ENCODE measurements around the gene CA14.
A peak's percentile ranks its signal among the peaks of the same experiment; 100 is the strongest.
"Not testable (repeated sequence)": the region's sequence is repeated elsewhere in the genome, so short reads cannot be mapped to it uniquely, and the experiment has no call there.

CA14 gene

DNA sequence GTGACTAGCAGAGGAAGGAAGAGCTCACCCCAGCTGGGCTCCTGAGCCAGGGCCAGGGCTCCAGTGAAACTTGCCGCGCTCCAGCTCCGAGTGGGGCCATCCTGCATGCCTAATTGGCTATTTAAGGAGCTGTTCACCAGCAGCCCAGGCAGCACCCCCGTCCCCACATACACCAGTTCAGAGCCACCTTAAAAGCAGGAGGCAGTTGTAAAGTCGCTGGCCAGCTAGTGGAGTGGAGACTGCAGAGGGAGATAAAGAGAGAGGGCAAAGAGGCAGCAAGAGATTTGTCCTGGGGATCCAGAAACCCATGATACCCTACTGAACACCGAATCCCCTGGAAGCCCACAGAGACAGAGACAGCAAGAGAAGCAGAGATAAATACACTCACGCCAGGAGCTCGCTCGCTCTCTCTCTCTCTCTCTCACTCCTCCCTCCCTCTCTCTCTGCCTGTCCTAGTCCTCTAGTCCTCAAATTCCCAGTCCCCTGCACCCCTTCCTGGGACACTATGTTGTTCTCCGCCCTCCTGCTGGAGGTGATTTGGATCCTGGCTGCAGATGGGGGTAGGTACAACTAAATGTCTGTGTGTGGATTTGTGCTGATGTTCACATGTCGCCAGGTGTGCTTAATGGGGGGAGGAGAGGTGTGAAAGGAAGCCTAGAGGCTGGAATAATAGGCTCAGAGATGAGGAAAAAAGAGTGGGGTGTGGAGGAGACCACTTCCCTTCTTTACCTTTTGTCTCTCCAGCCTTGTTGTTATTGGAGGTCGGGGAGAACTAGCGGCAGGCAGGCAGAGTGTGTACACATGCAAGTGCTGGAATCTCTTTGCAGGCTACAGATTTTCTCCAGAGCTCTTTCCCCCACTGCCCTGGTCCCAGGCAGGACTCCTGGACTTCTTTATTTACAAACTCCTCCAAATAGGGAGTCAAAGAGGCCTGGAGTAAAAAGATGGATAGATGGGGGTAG lies at the start of gene CA14:
Gene CA14, plus strand, starts transcription at position 151 of the 962 bp plus-strand sequence. Its CDS starts 355 bp downstream, at position 506.
- DNase-seq: no peak

GRCh38 chr1:150208460-150208859 lies 49.1 kb upstream of the CA14 start:
- DNase-seq: not testable (repeated sequence)

- DNase-seq: no peak
These were observed 47.5 kb upstream of the CA14 start for GRCh38 chr1:150210091-150210490.

DNA sequence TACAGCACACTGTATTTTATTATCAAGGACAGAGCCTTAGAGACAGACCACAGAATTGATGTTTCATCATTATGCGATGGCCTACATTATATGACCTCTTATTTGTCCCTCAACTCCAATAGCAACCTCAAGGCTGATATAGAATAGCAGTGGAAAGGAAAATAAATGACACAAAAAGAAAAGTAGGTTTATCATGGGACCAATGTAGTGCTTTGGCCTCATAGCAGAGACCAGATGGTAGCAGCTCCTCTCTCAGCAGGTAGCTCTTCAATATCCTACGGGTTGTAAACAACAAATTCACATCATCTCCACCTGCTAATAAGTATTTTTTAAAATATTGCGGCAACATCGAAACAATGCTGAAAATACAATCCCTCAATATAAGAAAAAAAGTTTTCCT lies 46.9 kb upstream of the CA14 start:
- no peak for DNase-seq

DNA sequence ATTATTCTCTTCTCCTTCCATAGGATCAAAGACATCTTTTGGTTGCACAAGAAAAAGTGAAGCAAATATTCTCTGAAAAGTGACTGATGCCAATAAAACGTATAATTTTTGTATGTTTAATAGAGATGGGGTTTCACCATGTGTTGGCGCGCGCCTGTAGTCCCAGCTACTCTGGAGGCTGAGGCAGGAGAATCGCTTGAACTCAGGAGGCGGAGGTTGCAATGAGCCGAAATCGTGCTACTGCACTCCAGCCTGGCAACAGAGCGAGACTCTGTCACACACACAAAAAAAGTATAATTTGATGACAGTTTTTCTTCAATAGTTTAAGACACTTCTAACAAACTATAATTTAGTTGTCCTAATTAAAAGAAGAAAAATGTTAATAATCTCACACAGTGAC lies 45.5 kb upstream of the CA14 start:
- DNase-seq: no peak

DNA sequence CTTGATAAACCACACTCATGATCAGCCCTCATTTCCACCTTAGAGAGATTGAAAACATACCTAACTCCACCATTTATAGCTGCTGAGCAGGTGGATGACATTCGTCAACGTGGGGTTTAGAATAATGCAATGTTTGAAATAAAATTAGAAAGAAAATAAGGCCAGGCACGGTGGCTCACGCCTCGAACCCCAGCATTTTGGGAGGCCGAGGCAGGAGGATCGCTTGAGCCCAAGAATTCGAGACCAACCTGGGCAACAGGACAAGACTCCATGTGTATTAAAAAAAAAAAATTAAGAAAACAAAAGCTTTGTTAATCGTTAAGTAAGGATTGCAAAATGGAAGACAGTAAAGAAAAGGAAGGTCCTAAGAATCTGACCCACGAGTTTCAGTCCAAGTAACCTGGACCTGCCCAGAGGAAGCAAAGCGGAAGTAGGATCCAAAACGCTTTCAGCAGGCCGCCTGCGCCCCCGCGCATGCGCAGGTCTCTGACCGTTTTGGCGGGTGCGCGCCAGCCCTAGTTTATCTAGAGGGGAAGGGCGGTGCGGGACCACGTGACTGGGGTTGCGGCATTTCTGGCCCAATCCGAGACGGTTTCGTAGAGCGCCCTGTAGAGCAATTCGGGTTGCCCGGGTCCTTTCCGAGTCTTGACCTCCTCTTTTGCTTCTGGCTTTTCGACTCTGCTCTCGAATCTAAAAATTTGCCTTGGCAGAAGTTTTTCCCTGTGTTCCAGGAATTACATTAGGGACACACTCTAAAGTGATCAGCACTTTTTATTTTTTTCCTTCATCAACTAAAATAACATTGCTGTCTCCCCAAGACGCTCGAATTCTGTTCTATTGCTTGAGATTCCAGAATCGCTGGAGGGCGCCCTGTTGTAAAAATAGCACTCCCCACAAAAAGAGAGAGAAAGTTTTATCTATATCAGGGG lies 44.1 kb upstream of the CA14 start:
- DNase-seq: peak; percentile 97

DNA sequence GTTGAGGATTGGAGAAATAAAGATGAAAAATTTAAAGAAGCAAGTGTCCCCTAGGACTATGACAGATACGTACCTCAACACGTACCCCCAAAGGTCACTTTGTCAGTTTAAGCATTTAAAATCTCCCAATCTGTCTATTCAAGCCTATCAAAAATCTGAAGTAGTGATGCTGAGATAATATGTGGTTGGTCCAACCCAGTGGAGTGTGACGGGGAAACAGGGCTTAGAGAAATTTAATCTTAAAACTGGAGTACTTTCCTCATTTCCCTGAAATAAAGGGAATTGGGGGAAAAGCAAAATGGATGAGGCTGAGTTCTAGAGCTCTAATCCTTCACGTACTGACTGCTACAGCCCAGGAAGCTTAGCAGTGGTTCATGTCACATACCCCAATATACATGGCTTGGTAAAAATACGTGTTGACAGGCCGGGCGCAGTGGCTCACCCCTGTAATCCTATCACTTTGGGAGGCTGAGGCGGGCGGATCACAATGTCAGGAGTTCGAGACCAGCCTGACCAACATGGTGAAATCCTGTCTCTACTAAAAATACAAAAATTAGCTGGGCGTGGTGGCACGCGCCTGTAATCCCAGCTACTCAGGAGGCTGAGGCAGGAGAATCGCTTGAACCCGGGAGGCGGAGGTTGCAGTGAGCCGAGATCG lies 43.3 kb upstream of the CA14 start:
- DNase-seq: not testable (repeated sequence)

DNA sequence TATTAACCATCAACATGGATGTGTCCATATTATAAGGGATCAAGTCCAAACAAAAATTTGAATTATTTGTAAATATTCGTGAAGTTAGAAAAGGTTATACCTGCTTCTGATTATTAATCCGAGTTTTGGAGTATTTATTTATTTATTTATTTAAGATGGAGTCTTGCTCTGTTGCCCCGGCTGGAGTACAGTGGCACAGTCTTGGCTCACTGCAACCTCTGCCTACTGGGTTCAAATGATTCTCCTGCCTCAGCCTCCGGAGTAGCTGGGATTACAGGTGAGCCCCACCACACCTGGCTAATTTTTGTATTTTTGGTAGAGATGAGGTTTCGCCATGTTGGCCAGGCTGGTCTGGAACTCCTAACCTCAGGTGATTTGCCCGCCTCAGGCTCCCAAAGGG lies 41.7 kb upstream of the CA14 start:
- not testable (repeated sequence) for DNase-seq

DNA sequence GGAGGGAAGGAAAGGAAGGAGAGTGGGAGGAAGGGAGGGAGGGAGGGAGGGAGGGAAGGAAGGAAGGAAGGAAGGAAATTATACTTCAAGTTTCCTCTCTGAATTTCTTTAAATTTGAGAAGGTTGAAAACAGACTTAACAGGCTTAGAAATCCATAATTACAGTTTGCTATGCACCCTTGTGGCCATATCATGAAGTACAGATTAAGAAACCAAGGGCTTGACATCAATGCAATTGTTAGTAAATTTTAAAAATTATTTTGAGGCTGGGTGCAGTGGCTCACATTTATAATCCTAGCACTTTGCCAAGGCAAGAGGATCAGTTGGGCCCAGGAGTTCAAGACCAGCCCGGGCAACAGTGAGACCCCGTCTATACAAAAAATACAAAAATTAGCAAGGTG lies 36.0 kb upstream of the CA14 start:
- DNase-seq: peak; percentile 52

GRCh38 chr1:150224983-150225382 lies 32.6 kb upstream of the CA14 start:
- no peak for DNase-seq

- no peak for DNase-seq
These were observed 32.0 kb upstream of the CA14 start for GRCh38 chr1:150225546-150225945.

- no peak for DNase-seq
These were observed 31.1 kb upstream of the CA14 start for GRCh38 chr1:150226486-150226885.

DNA sequence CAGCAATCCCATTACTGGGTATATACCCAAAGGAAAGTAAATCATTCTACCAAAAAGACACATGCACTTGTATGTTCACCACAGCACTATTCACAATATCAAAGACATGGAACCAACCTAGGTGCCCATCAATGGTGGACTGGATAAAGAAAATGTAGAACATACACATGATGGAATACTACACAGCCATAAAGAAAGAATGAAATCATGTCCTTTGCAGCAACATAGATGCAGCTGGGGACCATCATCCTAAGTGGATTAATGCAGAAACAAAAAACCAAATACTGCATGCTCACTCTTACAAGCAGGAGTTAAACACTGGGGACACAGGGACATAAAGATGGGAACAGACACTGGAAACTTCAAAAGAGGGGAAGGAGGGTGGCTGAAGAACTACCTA lies 30.3 kb upstream of the CA14 start:
- DNase-seq: no peak

DNA sequence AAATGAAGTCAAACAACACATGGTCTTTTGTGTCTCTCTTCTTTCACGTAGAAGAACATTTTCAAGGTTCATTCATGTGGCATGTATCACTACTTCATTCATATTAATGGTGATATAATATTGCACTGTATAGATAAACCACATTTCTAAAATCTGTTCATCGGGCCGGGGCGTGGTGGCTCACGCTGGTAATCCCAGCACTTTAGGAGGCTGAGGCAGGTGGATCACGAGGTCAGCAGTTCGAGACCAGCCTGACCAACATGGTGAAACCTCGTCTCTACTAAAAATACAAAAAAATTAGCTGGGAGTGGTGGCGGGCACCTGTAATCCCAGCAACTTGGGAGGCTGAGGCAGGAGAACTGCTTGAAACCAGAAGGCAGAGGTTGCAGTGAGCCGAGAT lies 29.3 kb upstream of the CA14 start:
- not testable (repeated sequence) for DNase-seq

GRCh38 chr1:150232921-150233320 lies 24.7 kb upstream of the CA14 start:
- DNase-seq: not testable (repeated sequence)

- peak; percentile 35 for DNase-seq
These were observed 23.9 kb upstream of the CA14 start for GRCh38 chr1:150233359-150234308.

- DNase-seq: no peak
These were observed 23.3 kb upstream of the CA14 start for GRCh38 chr1:150234309-150234565.

- peak; percentile 90 for DNase-seq
These were observed 22.8 kb upstream of the CA14 start for GRCh38 chr1:150234566-150235293.

- DNase-seq: peak; percentile 39
These were observed 22.2 kb upstream of the CA14 start for GRCh38 chr1:150235294-150235851.

DNA sequence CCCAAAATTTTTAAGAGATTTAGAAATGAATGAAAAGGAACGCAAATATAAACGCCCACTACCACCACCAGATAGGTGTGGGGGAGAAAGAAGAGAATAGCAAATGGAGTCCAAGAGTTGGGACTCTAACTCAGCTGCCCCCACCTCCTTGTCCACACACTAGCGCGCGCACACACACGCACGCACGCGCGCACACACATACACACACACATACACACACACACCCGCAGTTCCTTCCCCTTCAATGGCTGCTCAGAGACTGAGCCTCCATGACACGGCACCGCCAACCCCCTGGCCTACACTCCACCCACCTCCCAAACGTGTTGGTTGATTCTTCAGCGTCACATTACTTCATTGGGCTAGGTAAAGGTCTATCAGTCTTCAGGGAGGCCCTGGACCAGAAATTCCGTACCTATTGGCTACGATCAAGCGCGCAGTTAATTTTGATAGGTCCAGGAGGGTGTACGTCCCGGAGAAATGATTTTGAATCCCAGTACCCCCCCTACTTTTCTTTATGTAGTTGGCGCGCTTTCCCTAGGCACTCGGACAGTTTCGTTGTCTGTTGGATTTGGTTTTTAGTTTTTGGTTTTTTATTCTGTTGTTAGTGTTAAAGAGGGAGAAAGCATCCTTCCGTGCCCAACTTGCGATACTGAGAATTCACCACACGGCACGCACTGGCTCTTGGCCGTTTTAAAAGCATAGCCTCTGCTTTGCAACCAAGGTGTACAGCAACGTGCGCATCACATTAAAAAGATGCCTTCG lies 21.5 kb upstream of the CA14 start, which contains the start of gene ANP32E:
Gene ANP32E, minus strand, starts transcription at position 261 of the 762 bp plus-strand sequence. CDS start 326 bp downstream, outside the sequence.
- DNase-seq: peak; percentile 100
